Panc1 (cell line): ENCODE results near the gene GPSM1. TPM values are rescaled to one million over a fixed set of nuclear protein-coding genes. Genes with fewer than 3 reads are reported as not detected.
A peak's percentile ranks its signal among the peaks of the same experiment; 100 is the strongest.

Experiments
- ATAC-seq: fragments of 200-7000 bp; cut with Tn5 transposase; 2 replicates; pipeline ENCODE4 v1.9.1; 2020; ENCODE audit warnings: mild to moderate bottlenecking, moderate library complexity
- BruUV-seq: library from RNA; stranded (reverse); fragments of 400-500 nt; replicated peaks from 2 replicates; lab custom pipeline; 2021; lab: Mats Ljungman, UMichigan
- CTCF ChIA-PET: fragments of 300-600 bp; sonication (Branson Sonifier 250); formaldehyde crosslinking; loops from one replicate; lab custom pipeline; 2022; ENCODE audit warnings: antibody characterized with exemption; lab: Charles Lee
- POLR2A ChIA-PET: fragments of 300-600 bp; sonication (Branson Sonifier 250); formaldehyde crosslinking; loops from one replicate; lab custom pipeline; 2022; ENCODE audit warnings: antibody characterized with exemption; lab: Charles Lee
- DNase-seq: peaks from one replicate; pipeline ENCODE4 v3.0.0-alpha.2; 2010; ENCODE audit warnings: low read depth, low spot score
- H3K27ac ChIP-seq: 2 replicates; pipeline ENCODE4 v1.5.1; 2011; ENCODE audit warnings: mild to moderate bottlenecking, low read length, inconsistent platforms
- H3K27me3 ChIP-seq: fragments of 200-500 bp; sonication (Bioruptor generic); 2 replicates; pipeline ENCODE4 v1.6.0; 2014; ENCODE audit warnings: low read length, inconsistent platforms; ENCODE audit not compliant: control insufficient read depth, insufficient read depth
- H3K36me3 ChIP-seq: fragments of 200-500 bp; sonication (Bioruptor generic); 2 replicates; pipeline ENCODE4 v1.5.1; 2014; ENCODE audit warnings: inconsistent platforms, mild to moderate bottlenecking, low read length, moderate library complexity; ENCODE audit not compliant: control insufficient read depth, insufficient read depth
- H3K4me1 ChIP-seq: 2 replicates; pipeline ENCODE4 v1.5.1; 2011; ENCODE audit warnings: inconsistent platforms, mild to moderate bottlenecking, low read length, moderate library complexity; ENCODE audit not compliant: control insufficient read depth, insufficient read depth
- H3K4me3 ChIP-seq, 2 experiments: 2 replicates each; pipeline ENCODE4 v1.5.1; 2011 to 2012; ENCODE audit warnings: low read depth in 2 of 2, low read length in 2 of 2, mild to moderate bottlenecking in 2 of 2, inconsistent platforms in 1 of 2, moderate library complexity in 1 of 2
- H3K9me3 ChIP-seq: fragments of 200-500 bp; sonication (Bioruptor generic); 2 replicates; pipeline ENCODE4 v1.5.1; 2014; ENCODE audit warnings: low read depth, mild to moderate bottlenecking, inconsistent platforms, low read length, moderate library complexity; ENCODE audit not compliant: control insufficient read depth, insufficient read depth
- CTCF ChIP-seq: fragments of 450-650 bp; IDR thresholded peaks from 2 replicates; pipeline ENCODE4 v1.5.1; 2017; ENCODE audit warnings: mild to moderate bottlenecking
- POLR2AphosphoS5 ChIP-seq: IDR thresholded peaks from 2 replicates; pipeline ENCODE4 v1.6.1; 2012; ENCODE audit warnings: mild to moderate bottlenecking, low read depth, low read length, moderate library complexity
- REST ChIP-seq, 2 experiments: IDR thresholded peaks; 2 replicates each; pipeline ENCODE4 v1.6.1; 2011 to 2012; ENCODE audit warnings: low read depth in 2 of 2, control low read depth in 1 of 2, low read length in 1 of 2, mild to moderate bottlenecking in 1 of 2, moderate library complexity in 1 of 2; ENCODE audit not compliant: insufficient read depth in 1 of 2
- SIN3A ChIP-seq: IDR thresholded peaks from 2 replicates; pipeline ENCODE4 v1.6.1; 2012; ENCODE audit warnings: low read depth, mild to moderate bottlenecking, low read length, moderate library complexity, borderline replicate concordance; ENCODE audit not compliant: insufficient read depth
- TCF7L2 ChIP-seq: IDR thresholded peaks from 2 replicates; pipeline ENCODE4 v1.6.1; 2011; ENCODE audit warnings: mild to moderate bottlenecking, low read depth, low read length, inconsistent platforms
- in situ Hi-C: cut with HindIII; loops from 2 replicates; pipeline ENCODE4 v1.10.0; 2016; ENCODE audit warnings: low sequenced_read_pairs, low pct_unique_long_range_greater_than_20kb
- intact Hi-C: fragments of 100-400 bp; cut with micrococcal nuclease; formaldehyde crosslinking; loops from one replicate; pipeline ENCODE4 v1.10.0; 2022; ENCODE audit not compliant: unreplicated experiment
- total RNA-seq: library from RNA; stranded (reverse); gene quantifications from one replicate; pipeline ENCODE4 v1.2.1, GENCODE V29; 2021; ENCODE audit not compliant: unreplicated experiment

Gene GPSM1
- total RNA-seq, 1 experiment from 2014 or later, result 14.2 TPM

- BruUV-seq, result no TSS peak
- in situ Hi-C loops (no loop called here), intact Hi-C loops (no loop called here)
- DNase-seq, result no peak
- no peak overlapping the region for H3K27ac ChIP-seq
- no peaks in the 10 kb centered on the region for H3K27me3 ChIP-seq
- CTCF ChIA-PET, result no interaction called here
- POLR2A ChIA-PET, result no interaction called here
- ATAC-seq, result 0 out of 2 replicates have a peak, but pooled peaks have one; percentile 13
- TF ChIP-seq REST (IDR thresholded peaks at IDR 0.05; ENCODE audit: insufficient read depth in 1 of 2, low read depth in 2 of 2, low read length in 1 of 2) (no peak), TCF7L2 (no peak), CTCF (no peak), SIN3A (no peak), POLR2AphosphoS5 (no peak)
- peak overlapping the region in 1 of 2 experiments; percentile 11; a peak in 1 of 4 replicates for H3K4me3 ChIP-seq
- no peaks in the 10 kb centered on the region for H3K9me3 ChIP-seq
- H3K4me1 ChIP-seq, result peaks cover 19% of the 10 kb centered on the region
- H3K36me3 ChIP-seq, result no peaks in the 10 kb centered on the region
These were observed 25.3 kb downstream of the GPSM1 start for GRCh38 chr9:136352682-136353081.

- no peaks in the 10 kb centered on the region for H3K9me3 ChIP-seq
- H3K27ac ChIP-seq, result no peak overlapping the region
- intact Hi-C loops (no loop called here), in situ Hi-C loops (no loop called here)
- ChIA-PET POLR2A (no interaction called here), CTCF (no interaction called here)
- ATAC-seq (no peak), DNase-seq (no peak)
- H3K4me3 ChIP-seq, result no peak overlapping the region
- no peak for TF ChIP-seq TCF7L2
- no peak for TF ChIP-seq REST (IDR thresholded peaks at IDR 0.05; ENCODE audit: insufficient read depth in 1 of 2, low read depth in 2 of 2, low read length in 1 of 2)
- TF ChIP-seq SIN3A, result no peak
- TF ChIP-seq CTCF, result no peak
- TF ChIP-seq POLR2AphosphoS5, result no peak
- no TSS peak for BruUV-seq
- H3K4me1 ChIP-seq, result peaks cover 19% of the 10 kb centered on the region
- no peaks in the 10 kb centered on the region for H3K27me3 ChIP-seq
- no peaks in the 10 kb centered on the region for H3K36me3 ChIP-seq
These were observed 25.7 kb downstream of the GPSM1 start for GRCh38 chr9:136353088-136353487.
